LNCaP clone FGC (cell line): ENCODE data around the gene PBX1.

Experiments used
- DNase-seq: peaks from one replicate; pipeline ENCODE4 v3.0.0-alpha.2; 2011; ENCODE audit warnings: low read depth
- H3K4me3 ChIP-seq: 2 replicates; pipeline ENCODE4 v1.5.1; 2011; ENCODE audit warnings: mild to moderate bottlenecking, low read depth, low read length, control low read depth
- TF ChIP-seq, protein P1 (sequence below): IDR thresholded peaks from 2 replicates; pipeline ENCODE4 v1.5.1; 2012; ENCODE audit warnings: mild to moderate bottlenecking; ENCODE audit not compliant: control insufficient read depth, insufficient read depth; ENCODE audit errors: extremely low read depth

Gene PBX1

DNA sequence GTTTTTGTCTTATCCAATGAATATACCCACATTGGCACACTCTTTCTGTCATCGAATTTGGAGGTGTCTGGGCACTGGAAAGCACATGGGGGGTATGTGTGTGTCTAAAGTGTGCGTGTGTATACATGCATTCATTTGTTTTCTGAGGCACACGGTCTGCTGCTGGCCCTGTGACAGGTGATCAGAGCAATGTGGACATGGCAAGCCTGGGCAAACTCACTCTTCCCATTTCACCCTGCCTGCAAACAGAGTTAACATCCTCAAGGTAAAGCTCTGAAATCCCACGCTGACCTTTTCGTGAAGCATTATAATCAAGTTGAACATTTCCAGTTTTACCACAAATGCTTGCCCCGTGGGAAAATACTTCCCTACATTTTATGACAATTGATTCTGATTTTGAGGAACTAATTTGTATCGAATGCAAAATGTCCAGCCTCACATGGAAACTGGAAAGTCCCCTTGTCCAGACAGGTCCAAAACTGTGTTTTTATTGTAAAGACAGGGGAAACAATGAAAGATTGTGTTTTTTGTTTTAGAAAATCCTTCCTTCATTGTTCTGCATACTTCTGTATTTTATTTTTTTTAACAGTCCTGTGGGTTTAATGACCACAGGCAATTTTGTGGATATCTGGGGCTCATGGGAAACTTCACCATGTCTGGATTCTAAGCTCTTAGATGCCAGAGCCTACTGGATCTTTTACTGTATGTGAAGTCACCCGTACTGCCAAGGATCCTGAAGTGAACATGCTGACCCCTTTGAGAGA lies 160.9 kb downstream of the PBX1 start:
- TF ChIP-seq, protein P1, sequence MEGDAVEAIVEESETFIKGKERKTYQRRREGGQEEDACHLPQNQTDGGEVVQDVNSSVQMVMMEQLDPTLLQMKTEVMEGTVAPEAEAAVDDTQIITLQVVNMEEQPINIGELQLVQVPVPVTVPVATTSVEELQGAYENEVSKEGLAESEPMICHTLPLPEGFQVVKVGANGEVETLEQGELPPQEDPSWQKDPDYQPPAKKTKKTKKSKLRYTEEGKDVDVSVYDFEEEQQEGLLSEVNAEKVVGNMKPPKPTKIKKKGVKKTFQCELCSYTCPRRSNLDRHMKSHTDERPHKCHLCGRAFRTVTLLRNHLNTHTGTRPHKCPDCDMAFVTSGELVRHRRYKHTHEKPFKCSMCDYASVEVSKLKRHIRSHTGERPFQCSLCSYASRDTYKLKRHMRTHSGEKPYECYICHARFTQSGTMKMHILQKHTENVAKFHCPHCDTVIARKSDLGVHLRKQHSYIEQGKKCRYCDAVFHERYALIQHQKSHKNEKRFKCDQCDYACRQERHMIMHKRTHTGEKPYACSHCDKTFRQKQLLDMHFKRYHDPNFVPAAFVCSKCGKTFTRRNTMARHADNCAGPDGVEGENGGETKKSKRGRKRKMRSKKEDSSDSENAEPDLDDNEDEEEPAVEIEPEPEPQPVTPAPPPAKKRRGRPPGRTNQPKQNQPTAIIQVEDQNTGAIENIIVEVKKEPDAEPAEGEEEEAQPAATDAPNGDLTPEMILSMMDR, result no peak
- no peak overlapping the region for H3K4me3 ChIP-seq
- no peak for DNase-seq

DNA sequence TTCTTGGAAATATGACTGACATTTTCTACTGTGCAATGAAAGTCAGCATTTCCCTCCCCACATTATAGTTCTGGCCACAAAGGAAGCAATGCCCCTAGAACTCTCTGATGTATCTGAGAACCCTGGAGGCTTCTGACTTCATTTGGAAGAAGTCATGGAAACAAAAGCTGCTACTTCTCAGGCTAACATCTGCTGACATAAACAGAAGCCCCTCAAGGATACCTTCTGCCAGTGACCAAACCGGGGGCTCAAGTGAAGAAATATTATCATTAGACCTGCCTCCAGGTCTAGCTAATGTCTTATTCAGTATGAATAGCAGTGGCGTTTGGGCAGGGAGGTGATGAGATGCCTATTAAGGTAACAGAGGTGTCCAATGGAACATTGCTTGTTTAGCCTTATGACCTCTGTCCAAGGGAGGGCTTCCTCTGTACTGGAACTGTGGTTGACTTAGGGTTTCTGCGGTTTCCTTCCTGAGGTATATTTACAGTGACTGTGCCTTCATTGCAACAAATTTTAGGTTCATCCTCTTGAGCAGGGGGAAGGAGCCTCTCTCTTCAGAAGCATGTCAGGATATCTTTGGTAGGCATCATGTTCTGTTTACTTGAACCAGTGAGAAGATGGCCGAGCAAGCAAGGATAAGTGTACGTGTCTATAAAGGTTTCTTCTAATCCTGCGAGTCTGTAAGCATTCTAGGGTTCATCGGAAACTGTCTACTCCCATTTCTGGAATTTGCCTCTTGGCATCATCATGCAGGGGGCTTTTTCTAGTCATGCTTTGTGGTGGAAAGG lies 161.7 kb downstream of the PBX1 start:
- DNase-seq, result no peak
- no peak overlapping the region for H3K4me3 ChIP-seq
- TF ChIP-seq, protein P1, result no peak

DNA sequence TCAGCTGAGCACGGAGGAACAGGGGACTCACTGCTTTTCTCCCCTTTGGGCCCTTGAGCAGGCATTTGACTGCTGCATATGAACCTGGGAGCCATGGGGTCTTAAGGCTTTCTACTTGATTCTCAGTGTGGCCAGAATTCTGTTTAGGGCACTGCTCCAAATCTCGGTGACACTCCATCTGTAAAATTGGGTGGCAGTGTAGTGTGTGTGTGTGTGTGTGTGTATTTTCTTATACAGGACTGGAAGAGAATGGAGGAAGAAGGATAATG lies 162.2 kb downstream of the PBX1 start:
- TF ChIP-seq, protein P1, result no peak
- no peak overlapping the region for H3K4me3 ChIP-seq
- no peak for DNase-seq

DNA sequence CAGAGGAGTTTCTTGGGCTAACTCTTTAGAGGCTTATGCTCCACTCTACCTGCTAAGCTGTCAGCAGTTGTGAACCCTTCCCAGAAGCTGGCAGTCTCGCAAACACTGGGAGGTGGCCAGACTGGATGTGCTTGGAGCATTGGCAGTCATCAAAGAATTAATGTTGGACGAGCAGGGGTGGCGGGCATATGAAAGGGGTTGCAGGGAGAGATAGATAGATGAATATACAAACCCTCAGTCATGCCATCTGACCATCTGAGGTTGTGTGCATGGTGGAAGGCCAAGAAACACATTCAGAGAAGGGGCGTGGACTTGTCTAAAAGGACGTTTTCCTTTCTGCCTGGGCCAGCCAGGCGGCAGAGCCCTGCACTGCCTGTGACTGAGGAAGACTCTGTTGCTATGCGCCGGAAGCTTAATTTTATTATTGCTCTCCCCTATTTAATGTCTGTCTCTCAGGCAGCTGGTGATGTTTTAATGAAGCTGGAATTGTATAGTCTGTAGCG lies 164.4 kb downstream of the PBX1 start:
- no peak for DNase-seq
- H3K4me3 ChIP-seq, result no peak overlapping the region
- TF ChIP-seq, protein P1, result no peak

DNA sequence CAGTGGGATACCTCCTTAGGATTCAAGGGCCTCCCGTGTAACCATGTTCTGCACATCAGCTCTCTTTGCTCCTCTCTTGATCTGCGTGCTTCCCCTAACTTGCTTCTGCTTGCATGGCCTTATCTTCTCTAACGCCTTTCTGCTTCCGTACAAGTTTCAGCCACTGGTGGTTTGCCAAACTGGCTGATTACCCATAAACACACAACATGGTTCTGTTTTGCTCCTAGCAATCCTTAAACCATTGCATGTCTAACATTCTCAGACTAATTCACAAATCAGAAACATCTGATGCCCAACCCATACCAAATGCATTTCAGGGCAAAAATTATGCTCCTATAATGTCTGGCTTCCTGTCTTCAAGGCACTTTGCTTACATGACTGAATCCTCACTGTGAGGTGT lies 166.4 kb downstream of the PBX1 start:
- DNase-seq, result no peak
- TF ChIP-seq, protein P1, result no peak
- H3K4me3 ChIP-seq, result no peak overlapping the region

DNA sequence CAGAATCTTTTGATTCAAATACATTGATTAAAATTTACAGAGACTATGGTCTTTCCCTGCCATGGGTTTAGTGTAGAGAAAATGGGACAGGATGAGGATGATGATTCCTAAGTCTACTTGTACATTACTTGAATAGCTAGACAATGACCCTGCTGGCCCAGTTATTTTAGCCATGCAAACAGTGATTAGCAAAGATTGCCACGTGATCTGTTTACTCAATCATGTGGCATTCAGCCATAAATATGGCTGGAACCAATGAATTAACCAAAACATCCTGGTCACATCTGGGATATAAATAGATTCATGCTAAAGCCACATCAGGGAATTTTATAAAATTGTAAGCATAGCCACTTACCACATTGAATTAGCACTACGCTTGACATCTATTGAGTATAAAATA lies 167.3 kb downstream of the PBX1 start:
- TF ChIP-seq, protein P1, result no peak
- no peak for DNase-seq
- H3K4me3 ChIP-seq, result no peak overlapping the region
